Skeletal muscle satellite cell (primary cell): ENCODE measurements around the gene TUBB1.
"Not testable (repeated sequence)": the region's sequence is repeated elsewhere in the genome, so short reads cannot be mapped to it uniquely, and the experiment has no call there.

Source experiments
- H3K27me3 ChIP-seq: 2 replicates; pipeline ENCODE4 v1.7.0; 2013; ENCODE audit warnings: low read length; ENCODE audit not compliant: control insufficient read depth, insufficient read depth
- H3K36me3 ChIP-seq: 2 replicates; pipeline ENCODE4 v1.7.0; 2013; ENCODE audit warnings: mild to moderate bottlenecking, control low read depth, low read length; ENCODE audit not compliant: insufficient read depth
- H3K4me1 ChIP-seq: 2 replicates; pipeline ENCODE4 v1.7.0; 2013; ENCODE audit warnings: low read length; ENCODE audit not compliant: control insufficient read depth, insufficient read depth
- H3K4me2 ChIP-seq: 2 replicates; pipeline ENCODE4 v1.7.0; 2013; ENCODE audit warnings: mild to moderate bottlenecking, low read length
- H3K4me3 ChIP-seq: 2 replicates; pipeline ENCODE4 v1.7.0; 2013; ENCODE audit warnings: low read length
- H3K9ac ChIP-seq: 2 replicates; pipeline ENCODE4 v1.7.0; 2013; ENCODE audit warnings: mild to moderate bottlenecking, low read depth, low read length, moderate library complexity
- H3K9me3 ChIP-seq: replicated peaks from 2 replicates; pipeline ENCODE4 v1.7.0; 2013; ENCODE audit warnings: mild to moderate bottlenecking, control low read depth, low read length

The TUBB1 gene

DNA sequence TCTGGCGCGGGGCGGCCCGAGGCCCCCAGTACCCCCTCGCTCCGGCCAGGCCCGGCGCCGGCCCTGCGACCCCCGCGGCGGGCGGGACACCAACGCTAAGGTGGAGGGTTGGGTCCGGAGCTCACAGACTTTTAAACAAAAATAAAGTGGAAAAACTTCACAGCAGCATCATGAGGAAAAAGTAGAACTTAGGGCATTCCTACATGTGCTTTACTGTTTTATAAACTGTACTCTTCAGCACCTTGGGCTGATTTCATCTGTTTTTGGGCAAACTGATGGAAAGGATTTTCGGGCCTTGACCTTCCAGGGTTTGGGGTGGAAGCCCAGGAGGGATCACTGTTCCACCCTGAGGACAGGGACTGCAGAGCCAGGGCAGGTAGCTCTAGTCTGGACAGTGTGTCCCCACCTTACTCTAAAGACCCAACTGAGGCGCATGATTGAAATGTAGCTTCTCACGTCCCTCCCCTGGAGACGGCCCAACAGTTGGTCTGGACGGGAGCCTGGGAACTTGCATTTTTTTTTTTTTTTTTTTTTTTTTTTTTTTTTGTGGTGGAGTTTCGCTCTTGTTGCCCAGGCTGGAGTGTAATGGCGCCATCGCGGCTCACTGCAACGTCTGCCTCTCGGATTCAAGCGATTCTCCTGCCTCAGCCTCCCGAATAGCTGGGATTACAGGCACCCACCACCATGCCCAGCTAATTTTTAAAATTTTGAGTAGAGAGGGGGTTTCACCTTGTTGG is 37.4 kb upstream of the TUBB1 start:
- Histone ChIP-seq H3K9ac (peak overlapping the region; percentile 87), H3K4me3 (peak overlapping the region; percentile 80), H3K4me1 (peaks cover 6% of the 10 kb centered on the region), H3K9me3 (no peaks in the 10 kb centered on the region), H3K4me2 (peak overlapping the region; percentile 93), H3K36me3 (peaks cover 5% of the 10 kb centered on the region), H3K27me3 (peaks cover 4% of the 10 kb centered on the region)

DNA sequence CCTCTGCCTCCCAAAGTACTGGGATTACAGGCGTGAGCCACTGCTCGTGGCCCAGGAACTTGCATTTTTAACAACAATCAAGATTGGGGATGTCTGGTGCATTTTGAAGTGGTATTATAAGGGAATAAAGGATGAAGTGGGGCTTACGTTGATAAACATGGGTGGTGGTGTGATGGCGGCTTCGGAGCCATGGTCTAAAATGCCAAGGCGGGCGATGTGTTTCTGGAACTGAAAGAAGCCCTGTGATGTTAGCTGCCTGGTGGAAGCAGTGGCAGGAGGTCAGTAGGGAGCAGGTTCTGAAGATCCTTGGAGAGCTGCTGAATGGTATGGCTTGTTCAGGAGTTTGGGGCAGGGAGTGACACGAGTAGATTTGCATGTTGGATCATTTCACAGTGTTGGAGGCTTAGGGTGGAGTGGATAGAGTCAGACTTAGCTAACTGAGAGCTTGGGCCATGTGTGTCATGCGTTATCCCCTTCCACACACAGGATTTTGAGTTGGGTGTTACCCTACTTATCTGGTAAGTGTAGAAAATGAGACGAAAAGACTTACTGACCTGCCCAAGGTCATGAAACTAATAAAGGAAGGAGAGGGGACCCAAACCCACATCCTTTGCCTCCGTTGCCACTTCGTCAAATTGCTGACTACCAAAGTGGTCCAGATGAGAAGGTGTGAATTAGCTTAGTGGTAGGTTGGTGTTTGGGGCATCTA is 36.7 kb upstream of the TUBB1 start:
- no peaks in the 10 kb centered on the region for H3K9me3 ChIP-seq
- H3K36me3 ChIP-seq = peaks cover 11% of the 10 kb centered on the region
- H3K4me2 ChIP-seq = peak overlapping the region; percentile 93
- H3K27me3 ChIP-seq = peaks cover 4% of the 10 kb centered on the region
- peak overlapping the region; percentile 87 for H3K9ac ChIP-seq
- peak overlapping the region; percentile 80 for H3K4me3 ChIP-seq
- H3K4me1 ChIP-seq = peaks cover 6% of the 10 kb centered on the region

- not testable (repeated sequence) for H3K4me1 ChIP-seq, H3K4me2 ChIP-seq, H3K9me3 ChIP-seq, H3K27me3 ChIP-seq, H3K4me3 ChIP-seq, H3K9ac ChIP-seq
- peaks cover 17% of the 10 kb centered on the region for H3K36me3 ChIP-seq
Observed at GRCh38 chr20:58983115-58983468, 36.1 kb upstream of the TUBB1 start.

- Histone ChIP-seq H3K4me2 (no peak overlapping the region), H3K36me3 (peaks cover 33% of the 10 kb centered on the region)
Observed at GRCh38 chr20:58984691-58985090, 34.5 kb upstream of the TUBB1 start.

GRCh38 chr20:58985656-58986055 is 33.6 kb upstream of the TUBB1 start:
- no peak overlapping the region for H3K4me3 ChIP-seq
- H3K9ac ChIP-seq = no peak overlapping the region
- peaks cover 6% of the 10 kb centered on the region for H3K4me1 ChIP-seq
- no peaks in the 10 kb centered on the region for H3K9me3 ChIP-seq
- no peak overlapping the region for H3K4me2 ChIP-seq
- H3K36me3 ChIP-seq = peaks cover 39% of the 10 kb centered on the region
- H3K27me3 ChIP-seq = no peaks in the 10 kb centered on the region

More at GRCh38 chr20:58984691-58985090, 34.5 kb upstream of the TUBB1 start:
- Histone ChIP-seq H3K4me3 (no peak overlapping the region), H3K9ac (no peak overlapping the region), H3K4me1 (peaks cover 6% of the 10 kb centered on the region), H3K9me3 (no peaks in the 10 kb centered on the region), H3K27me3 (no peaks in the 10 kb centered on the region)

DNA sequence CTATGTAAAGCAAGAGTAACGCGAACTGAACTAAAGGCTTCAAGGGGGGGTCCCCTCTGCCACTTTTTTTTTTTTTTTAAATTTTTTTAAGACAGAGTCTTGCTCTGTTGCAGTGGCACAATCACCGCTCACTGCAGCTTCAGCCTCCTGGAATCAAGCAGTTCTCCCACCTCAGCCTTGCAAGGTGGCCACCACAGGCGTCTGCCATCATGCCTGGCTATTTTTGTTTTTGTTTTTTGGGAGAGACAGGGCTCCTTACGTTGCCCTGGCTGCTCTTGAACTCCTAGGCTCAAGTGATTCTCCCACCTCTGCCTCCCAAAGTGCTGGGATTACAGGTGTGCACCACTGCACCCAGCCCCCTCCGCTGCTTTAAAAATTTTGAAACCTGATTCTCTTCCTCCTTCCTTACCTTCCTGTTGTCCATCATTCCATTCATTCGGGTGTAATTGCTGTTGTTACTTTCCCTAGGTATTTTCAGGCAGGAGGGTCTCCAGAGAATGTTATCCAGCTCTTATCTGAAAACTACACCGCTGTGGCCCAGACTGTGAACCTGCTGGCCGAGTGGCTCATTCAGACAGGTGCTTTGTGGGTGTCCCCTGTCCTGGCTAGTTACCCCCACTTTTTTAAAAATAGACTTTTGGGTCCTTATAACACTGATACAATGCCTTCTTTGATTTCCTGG is 32.8 kb upstream of the TUBB1 start:
- Histone ChIP-seq H3K9ac (no peak overlapping the region), H3K9me3 (no peaks in the 10 kb centered on the region), H3K4me2 (no peak overlapping the region), H3K36me3 (peaks cover 47% of the 10 kb centered on the region), H3K27me3 (no peaks in the 10 kb centered on the region), H3K4me1 (peaks cover 6% of the 10 kb centered on the region), H3K4me3 (no peak overlapping the region)

DNA sequence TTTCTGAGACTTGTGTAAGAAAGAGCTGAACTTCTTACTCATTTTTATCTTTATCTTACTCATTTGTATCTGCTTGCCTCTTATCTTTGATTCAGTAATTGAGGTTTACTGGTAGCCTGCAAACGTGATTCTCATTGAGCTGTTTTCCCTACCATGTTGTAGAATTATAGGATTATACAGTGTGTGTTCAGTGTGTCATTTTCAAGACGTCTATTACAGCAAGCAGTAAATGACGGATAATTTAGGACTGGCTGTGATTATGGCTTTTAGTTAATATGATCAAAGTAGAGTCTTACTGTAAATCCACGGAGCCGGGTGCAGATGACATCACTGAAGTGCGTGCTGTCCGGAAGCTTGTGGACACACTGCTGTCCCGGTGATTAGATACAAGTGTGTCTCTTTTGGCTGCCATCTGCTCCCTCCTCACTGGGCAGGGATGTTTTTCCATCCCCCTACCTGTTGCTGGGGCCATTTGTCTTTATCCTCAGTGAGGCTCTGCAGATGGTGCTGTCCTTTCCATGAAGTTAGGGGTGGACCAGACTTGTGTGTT is 32.2 kb upstream of the TUBB1 start:
- no peaks in the 10 kb centered on the region for H3K9me3 ChIP-seq
- H3K4me1 ChIP-seq = peaks cover 6% of the 10 kb centered on the region
- no peak overlapping the region for H3K9ac ChIP-seq
- no peaks in the 10 kb centered on the region for H3K27me3 ChIP-seq
- H3K4me3 ChIP-seq = no peak overlapping the region
- H3K4me2 ChIP-seq = no peak overlapping the region
- peaks cover 53% of the 10 kb centered on the region for H3K36me3 ChIP-seq

DNA sequence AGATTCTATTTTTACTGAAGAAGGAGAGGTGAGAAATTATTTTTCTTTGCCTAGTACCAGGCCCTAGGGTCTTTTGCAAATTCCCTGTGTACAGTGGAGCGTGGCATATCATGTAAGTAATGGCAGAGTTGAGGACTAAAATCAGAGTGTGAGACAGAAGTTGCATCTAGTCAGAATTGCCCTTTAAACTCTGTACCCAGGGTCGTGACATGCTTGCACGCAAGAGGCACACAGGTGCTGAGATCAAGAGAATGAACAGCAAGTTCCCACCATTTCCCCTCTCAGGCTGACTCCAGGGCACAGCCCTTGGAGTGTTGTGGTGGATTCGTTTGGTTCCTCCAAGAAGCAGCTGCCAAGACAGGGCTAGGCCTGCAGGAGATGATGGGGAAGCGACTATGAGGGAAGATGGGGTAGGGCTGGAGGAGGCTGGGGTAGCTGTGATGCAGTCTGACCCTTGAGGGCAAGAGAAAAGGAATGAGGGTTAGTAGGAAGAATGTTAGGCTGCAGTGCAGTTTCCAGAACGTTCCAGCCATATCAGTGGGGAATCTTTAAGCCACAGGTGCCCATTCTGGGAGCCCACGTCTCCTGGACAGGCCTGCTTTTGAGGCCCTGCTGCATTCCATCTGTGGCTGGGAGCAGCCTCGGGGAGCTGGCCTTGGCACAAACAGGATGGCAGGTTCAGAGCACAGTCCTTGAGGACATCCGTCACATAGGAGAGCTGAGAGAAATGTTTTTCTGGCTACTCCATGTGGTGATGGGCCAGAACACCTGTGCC is 31.3 kb upstream of the TUBB1 start:
- H3K4me3 ChIP-seq = no peak overlapping the region
- no peaks in the 10 kb centered on the region for H3K9me3 ChIP-seq
- H3K36me3 ChIP-seq = peaks cover 62% of the 10 kb centered on the region
- H3K9ac ChIP-seq = no peak overlapping the region
- no peaks in the 10 kb centered on the region for H3K27me3 ChIP-seq
- H3K4me1 ChIP-seq = no peaks in the 10 kb centered on the region
- no peak overlapping the region for H3K4me2 ChIP-seq

DNA sequence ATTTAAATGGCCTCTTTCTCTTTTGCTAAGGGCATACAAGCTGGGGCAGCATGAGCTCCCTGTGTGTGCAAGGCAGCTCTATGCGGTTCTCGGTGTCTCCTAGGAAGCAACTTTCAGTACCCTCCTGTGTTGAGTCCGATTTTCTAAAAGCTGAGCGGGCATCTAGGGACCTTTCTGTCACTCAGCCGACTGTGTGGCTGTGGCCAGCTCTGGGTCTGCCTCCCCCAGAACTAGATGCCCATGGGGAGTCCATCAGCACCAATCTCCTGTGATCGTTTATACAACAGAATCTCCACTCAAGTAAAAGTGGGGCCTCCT is 30.7 kb upstream of the TUBB1 start:
- Histone ChIP-seq H3K27me3 (no peaks in the 10 kb centered on the region), H3K9ac (no peak overlapping the region), H3K4me3 (no peak overlapping the region), H3K36me3 (peaks cover 68% of the 10 kb centered on the region), H3K4me1 (no peaks in the 10 kb centered on the region), H3K4me2 (no peak overlapping the region), H3K9me3 (no peaks in the 10 kb centered on the region)

- no peaks in the 10 kb centered on the region for H3K27me3 ChIP-seq
- H3K36me3 ChIP-seq = peaks cover 74% of the 10 kb centered on the region
- no peak overlapping the region for H3K4me2 ChIP-seq
- H3K4me1 ChIP-seq = no peaks in the 10 kb centered on the region
- H3K4me3 ChIP-seq = no peak overlapping the region
- no peaks in the 10 kb centered on the region for H3K9me3 ChIP-seq
- no peak overlapping the region for H3K9ac ChIP-seq
Observed at GRCh38 chr20:58989196-58989595, 30.0 kb upstream of the TUBB1 start.
